Activated CD4-positive, alpha-beta T cell treated with anti-CD3 and anti-CD28 coated beads, Interleukin-2, Interleukin-4, amounts not matched to agents 100 ng/mL and 50 ng/mL, durations not matched to agents 16 hours and 8 hours (primary cell): Measurements from ENCODE around the gene TRAF4.
A peak's percentile ranks its signal among the peaks of the same experiment; 100 is the strongest.
"Not testable (repeated sequence)": the region's sequence is repeated elsewhere in the genome, so short reads cannot be mapped to it uniquely, and the experiment has no call there.

ENCODE experiments used
- DNase-seq: peaks from one replicate; pipeline ENCODE4 v3.0.0-alpha.2; 2020; ENCODE audit warnings: low spot score

The TRAF4 gene

DNA sequence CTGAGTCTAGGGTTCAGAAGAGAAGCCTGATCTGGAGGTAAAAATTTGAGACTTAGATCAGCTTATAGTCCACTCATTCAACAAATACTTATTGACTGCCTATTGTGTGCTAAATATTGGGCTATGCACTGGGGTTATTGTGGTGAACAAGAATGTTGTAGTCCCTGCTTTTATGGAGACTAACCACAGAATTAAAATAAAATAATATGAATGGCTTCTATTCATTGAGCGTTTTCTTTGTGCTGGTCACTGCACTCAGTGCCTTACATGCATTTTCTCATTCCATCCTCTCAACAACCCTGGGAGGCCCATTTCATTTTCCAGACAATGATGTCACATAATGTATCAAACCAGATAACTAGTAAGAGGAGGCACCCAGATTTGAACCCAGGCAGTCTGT lies 10.5 kb upstream of the TRAF4 start:
- DNase-seq, result no peak

DNA sequence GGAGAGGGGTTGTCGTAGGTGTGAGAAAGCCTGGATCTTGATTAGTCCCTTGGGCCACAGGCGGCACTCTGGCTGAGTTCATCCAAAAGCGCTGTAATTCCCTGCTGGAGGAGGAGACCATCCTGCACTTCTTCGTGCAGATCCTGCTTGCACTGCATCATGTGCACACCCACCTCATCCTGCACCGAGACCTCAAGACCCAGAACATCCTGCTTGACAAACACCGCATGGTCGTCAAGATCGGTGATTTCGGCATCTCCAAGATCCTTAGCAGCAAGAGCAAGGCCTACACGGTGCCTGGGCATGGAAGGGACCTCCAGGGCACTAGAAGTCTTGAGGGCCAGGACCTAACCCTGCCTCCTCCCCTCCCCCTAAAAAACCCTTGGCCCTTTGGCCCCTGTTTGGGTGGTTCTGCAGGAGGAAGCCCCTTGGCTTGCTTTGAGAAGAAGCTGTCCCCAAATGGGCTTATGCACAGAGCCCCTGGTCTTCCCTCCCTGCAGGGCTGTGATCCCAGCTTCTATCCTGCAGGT lies 9.0 kb upstream of the TRAF4 start:
- DNase-seq, result no peak

DNA sequence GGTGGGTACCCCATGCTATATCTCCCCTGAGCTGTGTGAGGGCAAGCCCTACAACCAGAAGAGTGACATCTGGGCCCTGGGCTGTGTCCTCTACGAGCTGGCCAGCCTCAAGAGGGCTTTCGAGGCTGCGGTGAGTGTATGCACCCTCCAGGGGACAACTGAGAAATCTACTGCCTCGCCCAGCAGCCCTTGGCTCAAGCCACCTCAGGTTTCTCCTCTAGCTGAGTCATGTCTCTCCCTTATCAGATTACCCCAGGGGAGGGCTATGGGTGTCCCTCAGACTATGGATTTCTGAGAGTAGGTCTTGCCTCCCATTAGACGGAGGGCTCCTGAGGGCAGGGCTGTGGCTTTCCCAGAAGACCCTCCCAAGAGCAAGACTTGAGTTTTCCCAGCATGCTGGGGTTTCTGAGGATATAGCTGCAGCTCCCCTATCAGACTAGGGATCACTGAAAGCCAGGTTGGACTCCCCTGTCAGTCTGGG lies 8.5 kb upstream of the TRAF4 start:
- no peak for DNase-seq

DNA sequence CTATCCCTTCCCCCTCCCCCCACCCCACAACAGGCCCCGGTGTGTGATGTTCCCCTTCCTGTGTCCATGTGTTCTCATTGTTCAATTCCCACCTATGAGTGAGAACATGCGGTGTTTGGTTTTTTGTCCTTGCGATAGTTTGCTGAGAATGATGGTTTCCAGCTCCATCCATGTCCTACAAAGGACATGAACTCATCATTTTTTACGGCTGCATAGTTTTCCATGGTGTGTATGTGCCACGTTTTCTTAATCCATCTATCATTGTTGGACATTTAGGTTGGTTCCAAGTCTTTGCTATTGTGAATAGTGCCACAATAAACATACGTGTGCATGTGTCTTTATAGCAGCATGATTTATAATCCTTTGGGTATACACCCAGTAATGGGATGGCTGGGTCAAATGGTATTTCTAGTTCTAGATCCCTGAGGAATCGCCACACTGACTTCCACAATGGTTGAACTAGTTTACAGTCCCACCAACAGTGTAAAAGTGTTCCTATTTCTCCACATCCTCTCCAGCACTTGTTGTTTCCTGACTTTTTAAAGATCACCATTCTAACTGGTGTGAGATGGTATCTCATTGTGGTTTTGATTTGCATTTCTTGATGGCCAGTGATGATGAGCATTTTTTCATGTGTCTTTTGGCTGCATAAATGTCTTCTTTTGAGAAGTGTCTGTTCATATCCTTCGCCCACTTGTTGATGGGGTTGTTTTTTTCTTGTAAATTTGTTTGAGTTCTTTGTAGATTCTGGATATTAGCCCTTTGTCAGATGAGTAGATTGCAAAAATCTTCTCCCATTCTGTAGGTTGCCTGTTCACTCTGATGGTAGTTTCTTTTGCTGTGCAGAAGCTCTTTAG lies 7.7 kb upstream of the TRAF4 start:
- DNase-seq, result not testable (repeated sequence)

DNA sequence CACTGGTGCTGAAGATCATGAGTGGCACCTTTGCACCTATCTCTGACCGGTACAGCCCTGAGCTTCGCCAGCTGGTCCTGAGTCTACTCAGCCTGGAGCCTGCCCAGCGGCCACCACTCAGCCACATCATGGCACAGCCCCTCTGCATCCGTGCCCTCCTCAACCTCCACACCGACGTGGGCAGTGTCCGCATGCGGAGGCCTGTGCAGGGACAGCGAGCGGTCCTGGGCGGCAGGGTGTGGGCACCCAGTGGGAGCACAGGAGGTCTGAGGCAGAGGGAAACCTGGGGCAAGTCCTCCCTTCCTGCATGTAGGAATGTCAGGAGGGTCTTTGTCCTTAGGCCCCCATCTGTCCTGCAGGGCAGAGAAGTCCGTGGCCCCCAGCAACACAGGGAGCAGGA lies 6.5 kb upstream of the TRAF4 start:
- no peak for DNase-seq

DNA sequence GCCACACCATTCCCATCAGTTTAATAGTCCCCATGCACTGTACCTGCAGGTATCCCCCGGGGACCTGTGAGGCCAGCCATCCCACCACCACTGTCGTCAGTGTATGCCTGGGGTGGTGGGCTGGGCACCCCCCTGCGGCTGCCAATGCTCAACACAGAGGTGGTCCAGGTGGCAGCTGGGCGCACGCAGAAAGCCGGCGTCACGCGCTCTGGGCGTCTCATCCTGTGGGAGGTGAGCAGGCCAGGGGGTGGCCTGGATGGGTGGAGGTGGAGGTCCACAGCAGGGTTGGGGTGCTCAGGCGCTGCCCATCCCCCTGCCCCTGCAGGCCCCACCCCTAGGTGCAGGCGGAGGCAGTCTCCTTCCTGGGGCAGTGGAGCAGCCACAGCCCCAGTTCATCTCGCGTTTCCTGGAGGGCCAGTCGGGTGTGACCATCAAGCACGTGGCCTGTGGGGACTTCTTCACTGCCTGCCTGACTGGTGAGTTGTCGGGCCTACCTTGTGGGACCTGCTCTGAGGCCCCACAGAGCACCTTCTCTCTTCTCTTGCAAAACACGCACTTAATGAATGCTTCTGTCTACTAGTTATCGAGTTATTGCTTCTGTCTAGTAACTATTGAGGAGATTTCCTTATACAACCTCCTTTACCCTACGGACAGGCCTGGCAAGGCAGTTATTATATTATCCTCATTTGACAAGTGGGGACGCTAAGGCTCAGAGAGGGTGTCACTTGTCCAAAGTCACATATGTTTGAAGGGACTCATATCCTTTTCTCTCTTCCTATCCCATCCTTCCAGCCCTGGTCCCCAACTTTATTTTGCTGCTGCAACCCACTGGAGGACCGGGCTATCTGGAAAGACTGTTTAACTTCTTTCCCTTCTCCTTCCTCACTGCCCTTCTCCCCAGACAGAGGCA lies 5.8 kb upstream of the TRAF4 start:
- no peak for DNase-seq

DNA sequence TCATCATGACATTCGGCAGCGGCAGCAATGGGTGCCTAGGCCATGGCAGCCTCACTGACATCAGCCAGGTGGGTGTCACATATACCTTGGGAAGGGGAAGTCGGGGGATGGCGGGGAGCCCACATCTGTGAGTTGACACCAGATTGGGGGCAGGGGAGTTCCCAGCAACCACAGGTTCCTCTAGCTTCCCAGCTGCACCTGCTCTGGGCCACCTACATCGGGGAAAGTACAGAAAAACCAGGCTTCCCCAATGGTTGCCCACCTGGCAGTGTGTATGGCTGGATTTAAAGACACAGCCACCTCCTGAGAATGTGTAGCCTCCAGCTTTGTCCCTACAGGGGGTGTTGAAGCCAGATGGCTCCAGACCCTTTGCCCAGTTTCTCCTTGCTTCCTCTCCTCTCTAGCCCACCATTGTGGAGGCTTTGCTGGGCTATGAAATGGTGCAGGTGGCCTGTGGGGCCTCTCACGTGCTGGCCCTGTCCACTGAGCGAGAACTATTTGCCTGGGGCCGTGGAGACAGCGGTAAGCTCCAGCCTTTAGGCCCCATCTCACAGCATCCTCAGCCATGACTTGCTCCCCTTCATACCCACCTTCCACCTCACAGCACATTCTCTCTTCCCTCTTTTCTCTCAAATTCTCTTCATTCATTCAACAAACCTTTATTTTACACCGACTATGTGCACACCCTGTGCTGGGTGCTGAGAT lies 5.0 kb upstream of the TRAF4 start:
- DNase-seq, result no peak

DNA sequence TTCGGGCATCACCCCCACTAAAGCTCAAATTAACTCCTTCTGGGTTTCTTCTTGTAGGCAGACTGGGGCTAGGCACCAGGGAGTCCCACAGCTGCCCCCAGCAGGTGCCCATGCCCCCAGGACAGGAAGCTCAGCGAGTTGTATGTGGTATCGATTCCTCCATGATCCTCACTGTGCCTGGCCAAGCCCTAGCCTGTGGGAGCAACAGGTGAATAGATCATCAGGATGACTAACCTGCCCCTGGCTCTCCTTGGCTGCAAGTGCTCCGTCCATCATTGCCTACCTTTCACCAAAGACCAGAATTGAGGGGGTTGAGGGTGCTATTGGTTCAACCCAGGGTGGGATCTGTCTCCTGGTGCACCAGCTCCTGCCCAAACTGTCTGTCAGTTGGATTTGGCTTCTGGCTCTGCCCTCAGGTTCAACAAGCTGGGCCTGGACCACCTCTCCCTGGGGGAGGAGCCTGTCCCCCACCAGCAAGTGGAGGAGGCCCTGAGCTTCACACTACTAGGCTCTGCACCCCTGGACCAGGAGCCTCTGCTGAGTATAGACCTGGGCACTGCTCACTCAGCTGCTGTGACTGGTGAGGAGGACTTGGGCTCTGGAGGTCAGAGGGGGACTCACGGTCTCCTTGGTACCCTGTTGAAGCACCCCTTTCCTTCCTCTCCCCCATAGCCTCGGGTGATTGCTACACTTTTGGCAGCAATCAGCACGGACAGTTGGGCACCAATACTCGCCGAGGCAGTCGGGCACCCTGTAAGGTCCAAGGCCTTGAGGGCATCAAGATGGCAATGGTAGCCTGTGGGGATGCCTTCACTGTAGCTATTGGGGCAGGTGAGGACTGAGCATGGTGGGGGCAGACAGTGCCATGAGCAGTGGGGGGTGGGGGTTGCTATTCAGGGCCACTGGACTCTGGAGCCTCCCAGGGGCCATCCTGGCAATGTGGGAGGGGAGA lies 3.1 kb upstream of the TRAF4 start:
- no peak for DNase-seq

DNA sequence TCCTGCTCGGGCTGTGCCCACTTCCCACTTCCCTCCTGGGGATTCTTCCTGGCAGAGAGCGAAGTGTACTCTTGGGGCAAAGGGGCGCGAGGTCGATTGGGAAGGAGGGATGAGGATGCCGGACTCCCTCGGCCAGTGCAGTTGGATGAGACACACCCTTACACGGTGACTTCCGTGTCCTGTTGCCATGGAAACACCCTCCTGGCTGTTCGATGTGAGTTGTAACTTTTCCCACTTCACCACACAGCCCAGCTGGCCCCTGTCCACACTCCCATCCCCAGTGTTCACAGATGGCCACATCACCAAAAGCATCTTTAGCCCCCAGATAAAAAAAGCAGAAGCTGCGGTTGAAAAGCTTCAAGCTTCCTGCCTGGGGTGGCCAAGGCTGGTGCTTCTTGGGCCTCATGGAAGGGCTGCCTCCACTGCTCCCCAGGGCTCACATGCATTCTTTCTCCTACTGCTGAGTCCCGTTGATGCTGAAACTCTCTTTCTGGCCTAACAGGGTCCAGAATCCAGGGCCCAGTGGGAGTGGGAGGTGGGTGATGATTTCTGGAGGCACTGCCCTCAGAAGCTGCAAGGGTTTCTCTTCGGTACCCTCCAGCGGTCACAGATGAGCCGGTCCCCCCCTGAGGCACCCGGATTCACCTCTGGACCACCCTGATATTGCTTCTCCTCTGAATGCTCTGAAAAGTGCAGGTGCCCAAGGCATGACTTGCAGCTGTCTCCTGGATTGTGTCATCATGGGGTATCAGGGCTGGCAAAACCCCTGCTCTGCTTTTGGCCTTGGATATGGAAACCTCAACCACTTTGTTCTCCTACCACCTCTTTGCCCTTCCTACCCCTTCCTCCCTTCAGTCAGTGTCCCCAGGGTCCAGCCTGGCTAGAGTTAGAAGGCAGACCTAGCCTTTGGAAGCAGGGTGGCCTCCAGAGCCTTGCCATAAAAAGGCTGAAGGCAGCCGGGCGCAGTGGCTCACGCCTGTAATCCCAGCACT lies 2.2 kb upstream of the TRAF4 start:
- no peak for DNase-seq

DNA sequence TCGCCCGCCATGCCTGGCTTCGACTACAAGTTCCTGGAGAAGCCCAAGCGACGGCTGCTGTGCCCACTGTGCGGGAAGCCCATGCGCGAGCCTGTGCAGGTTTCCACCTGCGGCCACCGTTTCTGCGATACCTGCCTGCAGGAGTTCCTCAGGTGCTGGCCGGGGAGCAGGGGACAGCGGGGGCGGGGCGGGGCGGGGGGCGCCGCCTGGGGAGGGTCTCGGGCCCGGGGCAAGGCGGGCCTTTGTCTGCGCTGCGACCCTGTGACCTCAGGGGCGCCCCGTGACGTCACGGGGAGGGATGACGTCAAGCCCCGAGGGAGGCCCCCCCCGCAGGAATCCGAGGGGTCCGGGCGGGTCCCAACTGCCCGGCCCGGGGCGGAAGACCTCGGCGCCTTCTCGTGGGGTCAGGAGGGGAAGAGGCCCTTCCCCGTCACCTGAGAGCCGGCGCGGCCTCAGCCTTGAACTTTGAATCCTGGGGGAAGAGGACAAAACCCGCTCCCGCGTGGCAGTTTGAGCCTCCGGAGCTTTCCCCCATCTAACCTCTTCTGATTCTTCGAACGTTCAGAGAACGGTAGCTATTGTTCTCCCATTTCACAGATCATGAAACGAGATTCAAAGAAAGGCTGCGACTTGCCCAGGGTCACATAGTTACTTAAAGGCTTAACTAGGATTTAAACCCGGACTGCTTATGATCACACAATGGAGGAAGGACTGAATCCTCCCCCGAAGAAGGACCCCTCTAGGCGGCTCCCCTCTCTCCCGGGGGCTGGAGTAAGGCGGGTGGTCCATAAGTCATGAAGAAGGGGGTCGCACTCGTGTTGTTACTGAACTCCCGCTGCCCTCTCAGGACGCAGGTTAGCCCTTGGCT lies 527 bp downstream of the TRAF4 start:
- DNase-seq, result peak; percentile 64

DNA sequence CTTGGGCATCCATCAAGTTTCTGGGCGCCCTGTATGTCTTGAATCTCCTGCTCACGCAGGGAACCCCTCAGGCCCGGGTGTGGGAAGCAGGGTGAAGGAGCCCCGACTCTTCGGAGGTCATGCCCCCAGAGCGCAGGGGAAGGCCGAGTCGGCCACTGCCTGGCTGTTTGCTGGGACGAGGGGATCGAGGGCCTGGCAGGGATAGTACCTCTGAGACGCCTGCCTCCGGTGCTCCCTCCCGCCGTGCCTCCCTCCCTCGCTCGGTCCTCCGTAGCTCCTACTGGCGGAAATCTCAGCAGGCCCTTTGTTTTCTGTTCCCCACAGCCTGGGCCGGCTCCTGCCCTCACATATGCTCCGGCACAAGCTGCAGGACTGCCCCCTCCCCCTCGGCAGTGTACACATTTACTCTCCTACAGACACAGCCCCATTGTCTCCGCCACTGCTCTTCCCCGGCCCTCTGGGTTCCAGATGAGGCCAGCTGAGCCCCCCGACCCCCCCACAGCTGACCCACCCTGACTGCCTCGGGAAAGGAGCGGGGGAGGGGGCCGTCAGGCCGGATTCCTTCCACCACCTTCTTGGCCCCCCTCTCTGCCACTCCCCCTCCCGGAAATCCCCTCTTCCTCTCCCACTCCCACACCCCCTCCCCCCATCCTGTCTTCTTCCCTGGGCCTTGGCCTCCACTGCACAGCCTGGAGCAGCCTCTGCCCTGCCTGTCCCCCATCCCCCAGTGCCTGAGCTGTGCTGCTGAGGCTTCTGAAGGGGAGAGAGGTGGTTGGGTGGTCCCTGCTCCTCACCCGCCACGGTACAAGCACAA lies 1.4 kb downstream of the TRAF4 start:
- peak; percentile 24 for DNase-seq

DNA sequence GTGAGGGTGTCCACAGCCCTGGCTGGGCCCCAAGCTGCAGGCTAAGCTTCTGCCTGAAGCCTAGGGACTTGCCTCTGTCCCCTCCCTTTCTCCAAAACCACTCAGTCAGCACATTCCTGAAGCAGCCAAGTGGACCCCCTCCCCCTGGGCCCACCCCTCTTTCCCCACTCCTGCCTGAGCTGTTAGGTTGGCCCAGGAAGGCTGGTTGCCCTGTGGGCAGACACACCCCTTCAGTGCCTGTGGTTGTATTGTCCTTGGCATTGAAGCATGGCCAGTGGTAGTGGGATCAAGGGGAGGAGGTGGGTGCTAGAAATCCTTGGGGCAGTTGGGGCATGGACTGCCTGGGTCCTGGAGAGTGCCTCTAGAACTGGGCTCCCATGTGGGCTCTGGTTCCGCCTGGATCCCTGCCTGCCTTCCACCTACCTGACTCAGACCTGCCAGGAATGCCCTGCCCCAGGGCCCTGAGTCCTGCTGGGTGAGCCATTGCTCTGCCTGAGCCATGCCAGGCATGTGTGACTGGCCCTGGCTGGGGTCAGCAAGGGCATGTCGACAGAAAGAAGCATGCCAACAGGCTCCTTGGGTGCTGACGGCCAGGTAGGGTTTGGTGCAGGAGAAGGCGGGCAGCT lies 2.1 kb downstream of the TRAF4 start:
- DNase-seq, result no peak

DNA sequence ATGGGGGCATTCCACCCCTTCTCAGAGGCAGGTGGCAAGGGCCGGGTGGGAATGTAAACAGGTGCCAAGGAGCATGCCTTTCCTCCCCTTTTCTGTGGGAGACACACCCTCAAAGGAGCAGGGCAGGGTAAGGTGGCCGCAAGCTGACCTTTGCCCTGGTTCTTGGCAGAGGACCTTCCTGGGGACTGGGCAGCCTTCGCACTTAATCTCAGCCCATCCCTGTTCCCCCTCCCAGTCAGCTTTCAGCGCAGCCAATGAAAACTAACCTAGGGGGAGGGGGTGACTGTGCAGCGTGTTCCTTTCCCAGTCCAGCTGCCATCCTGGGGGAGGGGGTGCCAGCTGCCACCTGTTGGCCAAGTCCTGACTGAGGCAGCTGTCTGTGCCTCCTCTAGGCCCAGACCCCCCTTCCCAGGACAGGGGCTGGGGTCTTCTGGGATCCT lies 2.8 kb downstream of the TRAF4 start:
- no peak for DNase-seq

DNA sequence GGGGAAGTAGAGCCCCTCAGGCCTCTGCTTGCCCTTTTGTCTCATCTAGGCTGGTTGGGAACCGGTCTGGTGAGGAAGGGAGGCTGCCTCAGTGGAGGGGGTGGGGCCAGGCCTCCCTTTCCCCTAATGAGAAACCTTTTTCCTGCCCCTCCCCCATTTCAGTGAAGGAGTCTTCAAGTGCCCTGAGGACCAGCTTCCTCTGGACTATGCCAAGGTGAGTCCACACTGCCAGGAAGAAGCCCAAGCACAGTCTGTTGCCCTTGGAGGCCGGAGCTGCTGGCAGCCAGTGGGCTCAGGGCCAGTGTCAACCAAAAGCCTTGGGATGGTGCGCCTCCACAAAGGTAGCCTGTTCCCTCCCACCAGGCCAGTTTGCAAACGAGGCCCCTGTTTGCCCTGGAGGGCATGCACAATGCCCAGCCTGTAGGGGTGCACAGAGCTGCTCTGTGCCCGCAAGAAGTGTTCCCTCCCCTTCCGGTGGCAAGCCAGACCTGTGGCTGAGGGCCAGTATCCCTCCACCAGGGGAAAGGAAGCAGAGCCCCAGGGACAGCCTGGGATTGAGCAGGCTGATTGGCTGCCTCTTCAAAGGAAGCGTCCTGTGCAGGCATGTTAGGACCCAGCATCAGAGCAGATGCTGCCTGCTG lies 3.4 kb downstream of the TRAF4 start:
- DNase-seq, result no peak

DNA sequence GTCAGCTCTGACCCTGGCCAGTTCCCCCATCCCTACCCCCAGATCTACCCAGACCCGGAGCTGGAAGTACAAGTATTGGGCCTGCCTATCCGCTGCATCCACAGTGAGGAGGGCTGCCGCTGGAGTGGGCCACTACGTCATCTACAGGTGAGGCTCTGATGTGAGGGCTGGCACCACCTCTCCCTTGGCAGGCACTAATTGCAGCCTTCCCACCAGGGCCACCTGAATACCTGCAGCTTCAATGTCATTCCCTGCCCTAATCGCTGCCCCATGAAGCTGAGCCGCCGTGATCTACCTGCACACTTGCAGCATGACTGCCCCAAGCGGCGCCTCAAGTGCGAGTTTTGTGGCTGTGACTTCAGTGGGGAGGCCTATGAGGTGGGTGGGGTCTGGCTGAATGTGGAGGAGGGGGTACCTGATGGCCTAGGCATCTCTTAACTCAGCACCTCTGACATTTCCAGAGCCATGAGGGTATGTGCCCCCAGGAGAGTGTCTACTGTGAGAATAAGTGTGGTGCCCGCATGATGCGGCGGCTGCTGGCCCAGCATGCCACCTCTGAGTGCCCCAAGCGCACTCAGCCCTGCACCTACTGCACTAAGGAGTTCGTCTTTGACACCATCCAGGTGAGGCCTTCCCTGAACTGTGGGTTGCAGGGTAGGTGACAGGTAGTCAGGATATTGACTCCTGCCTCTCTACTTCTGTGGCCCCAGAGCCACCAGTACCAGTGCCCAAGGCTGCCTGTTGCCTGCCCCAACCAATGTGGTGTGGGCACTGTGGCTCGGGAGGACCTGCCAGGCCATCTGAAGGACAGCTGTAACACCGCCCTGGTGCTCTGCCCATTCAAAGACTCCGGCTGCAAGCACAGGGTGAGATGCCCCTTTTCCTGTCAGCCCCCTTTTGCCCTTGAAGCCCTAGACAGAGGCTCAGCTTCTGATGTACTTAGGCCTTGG lies 4.3 kb downstream of the TRAF4 start:
- DNase-seq, result no peak
